ENCODE data around the gene PAPPA2. TPM values are rescaled to one million over a fixed set of nuclear protein-coding genes. Genes with fewer than 3 reads are reported as not detected.

Gene PAPPA2
- total and polyA plus RNA-seq, 10 of the 15 experiments (the other 5 are each of a cell fraction or from before 2014, with no cell fraction given), result under 0.01 to 0.06 (median 0.03) TPM; not detected in 7

DNA sequence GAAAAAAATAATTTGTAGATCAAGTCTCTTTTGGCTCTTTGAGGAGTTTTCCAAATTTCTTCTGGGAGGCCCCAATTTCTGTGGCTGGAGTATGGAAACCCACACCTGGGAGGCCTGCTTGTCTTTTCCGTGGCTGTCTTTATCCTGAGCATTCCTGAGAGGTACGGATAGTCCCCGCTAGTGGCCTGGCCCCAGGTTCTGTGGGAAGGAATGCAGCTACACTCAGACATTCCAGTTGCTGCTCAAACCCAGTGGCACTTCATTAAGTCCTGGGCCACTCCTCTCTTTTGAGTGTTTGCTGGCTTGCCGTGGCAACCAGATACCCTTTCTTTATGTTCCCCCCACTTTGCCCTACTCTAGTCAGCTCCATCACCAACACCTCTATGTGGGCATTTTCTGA is 391.1 kb downstream of the PAPPA2 start:
- no peak for ATAC-seq
- Histone ChIP-seq H3K36me3 (ENCODE audit: control insufficient read depth in 2 of 2, insufficient read depth in 2 of 2, low read length in 1 of 2) (no peaks in the 10 kb centered on the region), H3K27me3 (replicated peaks in 1 of 2; ENCODE audit: control insufficient read depth in 2 of 2, insufficient read depth in 2 of 2, low read length in 1 of 2) (peaks cover 0 to 1% of the 10 kb centered on the region in 2 experiments; a peak in 1 of 4 replicates), H3K9me3 (replicated peaks; ENCODE audit: control insufficient read depth, insufficient read depth, low read length) (no peaks in the 10 kb centered on the region), H3K27ac (ENCODE audit: control insufficient read depth, insufficient read depth) (no peak overlapping the region), H3K4me2 (ENCODE audit: control insufficient read depth, insufficient read depth) (no peak overlapping the region), H3K79me2 (ENCODE audit: control insufficient read depth, insufficient read depth, low read length) (no peaks in the 10 kb centered on the region), H3K4me3 (no peak overlapping the region), H4K20me1 (ENCODE audit: control insufficient read depth, insufficient read depth) (no peaks in the 10 kb centered on the region), H2AFZ (ENCODE audit: control insufficient read depth, low read depth, low read length) (no peak overlapping the region), H3K9ac (ENCODE audit: control insufficient read depth, insufficient read depth, low read length) (no peak overlapping the region), H3K4me1 (ENCODE audit: control insufficient read depth, insufficient read depth, low read length) (no peaks in the 10 kb centered on the region)
- FAIRE-seq, result no peak
- in situ Hi-C loops (cut with MboI), result no loop called here
- intact Hi-C loops (cut with micrococcal nuclease; ENCODE audit: unreplicated experiment), result no loop called here
- ChIA-PET SMC1A (ENCODE audit: uncharacterized antibody, unreplicated experiment) (no interaction called here), RAD21 (ENCODE audit: unreplicated experiment) (no interaction called here), CTCF (no interaction called here), POLR2A (no interaction called here)
- TF ChIP-seq, protein P1, sequence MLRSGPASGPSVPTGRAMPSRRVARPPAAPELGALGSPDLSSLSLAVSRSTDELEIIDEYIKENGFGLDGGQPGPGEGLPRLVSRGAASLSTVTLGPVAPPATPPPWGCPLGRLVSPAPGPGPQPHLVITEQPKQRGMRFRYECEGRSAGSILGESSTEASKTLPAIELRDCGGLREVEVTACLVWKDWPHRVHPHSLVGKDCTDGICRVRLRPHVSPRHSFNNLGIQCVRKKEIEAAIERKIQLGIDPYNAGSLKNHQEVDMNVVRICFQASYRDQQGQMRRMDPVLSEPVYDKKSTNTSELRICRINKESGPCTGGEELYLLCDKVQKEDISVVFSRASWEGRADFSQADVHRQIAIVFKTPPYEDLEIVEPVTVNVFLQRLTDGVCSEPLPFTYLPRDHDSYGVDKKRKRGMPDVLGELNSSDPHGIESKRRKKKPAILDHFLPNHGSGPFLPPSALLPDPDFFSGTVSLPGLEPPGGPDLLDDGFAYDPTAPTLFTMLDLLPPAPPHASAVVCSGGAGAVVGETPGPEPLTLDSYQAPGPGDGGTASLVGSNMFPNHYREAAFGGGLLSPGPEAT (IDR thresholded peaks at IDR 0.05; ENCODE audit: low read depth), result no peak
- TF ChIP-seq GABPA (IDR thresholded peaks at IDR 0.05; ENCODE audit: low read depth), result no peak
- TF ChIP-seq CHD2 (IDR thresholded peaks at IDR 0.05; ENCODE audit: borderline replicate concordance, low read depth, low read length), result no peak
- WGBS (ENCODE audit: insufficient coverage, insufficient replicate concordance, low lambda C conversion rate, missing lambda C conversion rate), result 2% methylated on average over 4 of the region's 4 CpGs
- DNase-seq (ENCODE audit: low read depth, low spot score), result no peak
- BruUV-seq (replicated peaks), result no TSS peak

DNA sequence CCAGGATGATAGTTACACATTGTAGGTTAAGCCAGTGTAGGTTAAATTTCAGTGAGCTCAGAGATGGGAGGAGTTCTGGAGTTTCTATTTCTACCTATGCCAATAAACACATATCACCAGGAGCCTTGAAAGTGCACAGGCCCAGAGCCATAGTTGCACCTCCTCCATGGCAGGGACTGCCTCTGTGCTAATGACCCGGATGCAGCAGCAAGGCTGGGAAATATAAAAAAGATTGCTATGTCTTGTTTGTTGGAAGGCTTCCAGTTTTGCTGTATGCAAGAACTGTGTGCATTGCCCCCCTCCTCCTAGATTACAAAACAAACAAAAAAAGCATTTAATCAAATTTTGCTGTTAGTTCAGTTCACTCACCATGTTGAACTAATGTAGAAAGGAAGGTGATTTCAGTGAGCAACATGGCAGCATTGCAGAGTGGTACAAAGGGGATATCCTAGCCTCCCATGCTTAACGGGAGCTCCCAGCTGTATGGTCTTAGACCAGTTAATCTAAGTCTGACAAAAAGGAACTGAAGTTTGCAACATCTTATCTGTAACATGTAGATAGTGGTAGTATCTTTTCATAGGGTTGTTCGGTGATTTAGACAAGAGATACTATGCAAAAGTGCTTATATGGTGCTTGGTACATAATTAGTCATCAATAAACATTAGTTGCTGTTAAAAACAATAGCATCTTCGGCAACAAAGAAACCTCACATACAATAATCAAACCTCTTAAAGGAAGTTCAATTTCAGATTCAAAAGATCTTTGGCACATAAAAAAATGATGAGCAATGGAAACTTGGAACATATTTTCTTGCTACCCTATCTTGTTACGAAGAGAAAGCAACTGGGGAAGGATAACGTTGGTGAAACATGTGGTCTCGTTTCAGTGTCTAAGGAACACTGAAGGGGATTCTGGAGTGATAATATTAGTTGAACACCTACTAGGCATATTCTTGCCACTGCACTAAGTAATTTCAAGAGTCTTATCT is 392.1 kb downstream of the PAPPA2 start:
- Histone ChIP-seq H3K4me1 (ENCODE audit: control insufficient read depth, insufficient read depth, low read length) (no peaks in the 10 kb centered on the region), H3K27me3 (replicated peaks in 1 of 2; ENCODE audit: control insufficient read depth in 2 of 2, insufficient read depth in 2 of 2, low read length in 1 of 2) (peaks cover 0 to 1% of the 10 kb centered on the region in 2 experiments; a peak in 1 of 4 replicates), H2AFZ (ENCODE audit: control insufficient read depth, low read depth, low read length) (no peak overlapping the region), H3K4me3 (no peak overlapping the region), H3K9me3 (replicated peaks; ENCODE audit: control insufficient read depth, insufficient read depth, low read length) (no peaks in the 10 kb centered on the region), H3K27ac (ENCODE audit: control insufficient read depth, insufficient read depth) (no peak overlapping the region), H3K79me2 (ENCODE audit: control insufficient read depth, insufficient read depth, low read length) (no peaks in the 10 kb centered on the region), H3K36me3 (ENCODE audit: control insufficient read depth in 2 of 2, insufficient read depth in 2 of 2, low read length in 1 of 2) (no peaks in the 10 kb centered on the region), H3K9ac (ENCODE audit: control insufficient read depth, insufficient read depth, low read length) (no peak overlapping the region), H4K20me1 (ENCODE audit: control insufficient read depth, insufficient read depth) (no peaks in the 10 kb centered on the region), H3K4me2 (ENCODE audit: control insufficient read depth, insufficient read depth) (no peak overlapping the region)
- no TSS peak for BruUV-seq (replicated peaks)
- intact Hi-C loops (cut with micrococcal nuclease; ENCODE audit: unreplicated experiment), result no loop called here
- in situ Hi-C loops (cut with MboI), result no loop called here
- ATAC-seq, result no peak
- RAD21 ChIA-PET (ENCODE audit: unreplicated experiment), result no interaction called here
- POLR2A ChIA-PET, result no interaction called here
- no peak for DNase-seq (ENCODE audit: low read depth, low spot score)
- SMC1A ChIA-PET (ENCODE audit: uncharacterized antibody, unreplicated experiment), result interaction anchor here (0.6 kb wide), 1 partner anchor 94 kb away, joined by 3 read pairs; no protein-coding TSS in a partner anchor
- FAIRE-seq, result no peak
- CTCF ChIA-PET, result no interaction called here
- 17% methylated on average over 7 of the region's 7 CpGs for WGBS (ENCODE audit: insufficient coverage, insufficient replicate concordance, low lambda C conversion rate, missing lambda C conversion rate)
- TF ChIP-seq SREBF2 (IDR thresholded peaks at IDR 0.05; ENCODE audit: low read length) (no peak), PAX8 (IDR thresholded peaks at IDR 0.05) (no peak), CEBPB (IDR thresholded peaks at IDR 0.05; ENCODE audit: borderline replicate concordance in 1 of 2, low read depth in 2 of 2, low read length in 2 of 2) (no peak), HDGF (IDR thresholded peaks at IDR 0.05) (no peak), KDM1A (IDR thresholded peaks at IDR 0.05; ENCODE audit: borderline replicate concordance) (no peak)
- TF ChIP-seq, protein P2, sequence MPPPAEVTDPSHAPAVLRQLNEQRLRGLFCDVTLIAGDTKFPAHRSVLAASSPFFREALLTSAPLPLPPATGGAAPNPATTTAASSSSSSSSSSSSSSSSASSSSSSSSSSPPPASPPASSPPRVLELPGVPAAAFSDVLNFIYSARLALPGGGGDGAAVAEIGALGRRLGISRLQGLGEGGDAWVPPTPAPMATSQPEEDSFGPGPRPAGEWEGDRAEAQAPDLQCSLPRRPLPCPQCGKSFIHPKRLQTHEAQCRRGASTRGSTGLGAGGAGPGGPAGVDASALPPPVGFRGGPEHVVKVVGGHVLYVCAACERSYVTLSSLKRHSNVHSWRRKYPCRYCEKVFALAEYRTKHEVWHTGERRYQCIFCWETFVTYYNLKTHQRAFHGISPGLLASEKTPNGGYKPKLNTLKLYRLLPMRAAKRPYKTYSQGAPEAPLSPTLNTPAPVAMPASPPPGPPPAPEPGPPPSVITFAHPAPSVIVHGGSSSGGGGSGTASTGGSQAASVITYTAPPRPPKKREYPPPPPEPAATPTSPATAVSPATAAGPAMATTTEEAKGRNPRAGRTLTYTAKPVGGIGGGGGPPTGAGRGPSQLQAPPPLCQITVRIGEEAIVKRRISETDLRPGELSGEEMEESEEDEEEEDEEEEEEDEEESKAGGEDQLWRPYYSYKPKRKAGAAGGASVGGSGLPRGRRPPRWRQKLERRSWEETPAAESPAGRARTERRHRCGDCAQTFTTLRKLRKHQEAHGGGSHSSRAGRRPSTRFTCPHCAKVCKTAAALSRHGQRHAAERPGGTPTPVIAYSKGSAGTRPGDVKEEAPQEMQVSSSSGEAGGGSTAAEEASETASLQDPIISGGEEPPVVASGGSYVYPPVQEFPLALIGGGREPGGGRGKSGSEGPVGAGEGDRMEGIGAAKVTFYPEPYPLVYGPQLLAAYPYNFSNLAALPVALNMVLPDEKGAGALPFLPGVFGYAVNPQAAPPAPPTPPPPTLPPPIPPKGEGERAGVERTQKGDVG (CRISPR knock-in tag; IDR thresholded peaks at IDR 0.05), result no peak
- TF ChIP-seq, protein P3, sequence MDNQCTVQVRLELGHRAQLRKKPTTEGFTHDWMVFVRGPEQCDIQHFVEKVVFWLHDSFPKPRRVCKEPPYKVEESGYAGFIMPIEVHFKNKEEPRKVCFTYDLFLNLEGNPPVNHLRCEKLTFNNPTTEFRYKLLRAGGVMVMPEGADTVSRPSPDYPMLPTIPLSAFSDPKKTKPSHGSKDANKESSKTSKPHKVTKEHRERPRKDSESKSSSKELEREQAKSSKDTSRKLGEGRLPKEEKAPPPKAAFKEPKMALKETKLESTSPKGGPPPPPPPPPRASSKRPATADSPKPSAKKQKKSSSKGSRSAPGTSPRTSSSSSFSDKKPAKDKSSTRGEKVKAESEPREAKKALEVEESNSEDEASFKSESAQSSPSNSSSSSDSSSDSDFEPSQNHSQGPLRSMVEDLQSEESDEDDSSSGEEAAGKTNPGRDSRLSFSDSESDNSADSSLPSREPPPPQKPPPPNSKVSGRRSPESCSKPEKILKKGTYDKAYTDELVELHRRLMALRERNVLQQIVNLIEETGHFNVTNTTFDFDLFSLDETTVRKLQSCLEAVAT (IDR thresholded peaks at IDR 0.05), result no peak
